BLaER1 (cell line): ENCODE data around the gene KRT81.
"Not testable (repeated sequence)": the region's sequence is repeated elsewhere in the genome, so short reads cannot be mapped to it uniquely, and the experiment has no call there.

Experiments
- H3K27ac ChIP-seq: shearing (Covaris generic); formaldehyde crosslinking; 2 replicates; pipeline ENCODE4 v1.8.1; 2022
- H3K27me3 ChIP-seq: shearing (Covaris generic); formaldehyde crosslinking; 2 replicates; pipeline ENCODE4 v1.8.1; 2022
- H3K36me3 ChIP-seq: shearing (Covaris generic); formaldehyde crosslinking; 2 replicates; pipeline ENCODE4 v1.8.1; 2022
- H3K4me1 ChIP-seq: shearing (Covaris generic); formaldehyde crosslinking; 2 replicates; pipeline ENCODE4 v1.8.1; 2022
- H3K4me2 ChIP-seq: shearing (Covaris generic); formaldehyde crosslinking; 2 replicates; pipeline ENCODE4 v1.8.1; 2022
- H3K4me3 ChIP-seq: shearing (Covaris generic); formaldehyde crosslinking; 2 replicates; pipeline ENCODE4 v1.8.1; 2022
- H3K9ac ChIP-seq: shearing (Covaris generic); formaldehyde crosslinking; 2 replicates; pipeline ENCODE4 v1.8.1; 2022
- H3K9me3 ChIP-seq: shearing (Covaris generic); formaldehyde crosslinking; 2 replicates; pipeline ENCODE4 v1.8.1; 2022
- H4K20me1 ChIP-seq: shearing (Covaris generic); formaldehyde crosslinking; 2 replicates; pipeline ENCODE4 v1.8.1; 2022
- Cebpa-rat ChIP-seq: shearing (Covaris generic); IDR thresholded peaks from 2 replicates; pipeline ENCODE4 v1.8.1; 2022

KRT81 gene

DNA sequence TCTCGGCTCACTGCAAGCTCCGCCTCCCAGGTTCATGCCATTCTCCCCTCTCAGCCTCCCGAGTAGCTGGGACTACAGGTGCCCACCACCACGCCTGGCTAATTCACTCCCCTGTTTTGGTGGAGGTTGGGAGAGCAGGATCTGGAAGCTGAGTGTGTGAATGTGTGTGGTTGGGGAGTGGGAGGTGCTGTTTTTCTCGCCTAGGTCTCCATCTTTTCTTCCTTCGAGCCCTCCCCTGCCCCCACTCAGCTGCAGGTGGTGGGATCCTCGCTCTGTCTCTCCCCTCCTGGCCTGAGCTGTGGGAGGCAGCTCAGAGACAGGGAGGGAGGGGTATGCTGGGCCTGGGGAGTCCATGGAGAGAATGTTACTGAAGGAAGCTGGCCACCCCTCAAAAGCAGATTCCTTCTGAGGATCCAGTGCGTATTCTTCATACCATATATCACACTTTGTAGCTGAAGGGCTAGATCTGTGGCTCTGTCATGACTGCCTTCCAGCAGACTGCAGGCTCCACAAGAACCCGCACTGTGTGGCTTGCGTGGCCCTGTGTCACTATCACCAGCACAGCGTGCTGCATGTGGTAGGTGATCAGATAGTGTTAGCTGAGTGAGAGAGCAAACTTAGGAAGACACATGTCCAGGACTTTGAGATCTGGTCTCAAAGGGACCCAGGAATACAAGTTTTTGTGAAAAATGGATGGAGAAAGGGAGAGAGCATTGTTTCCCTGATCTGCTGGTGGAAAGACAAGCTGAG, 27.1 kb upstream of the KRT81 start:
- H3K9me3 ChIP-seq = no peaks in the 10 kb centered on the region
- no peak overlapping the region for H3K9ac ChIP-seq
- H3K36me3 ChIP-seq = no peaks in the 10 kb centered on the region
- TF ChIP-seq Cebpa-rat = no peak
- H3K4me3 ChIP-seq = no peak overlapping the region
- 0 out of 2 replicates have a peak overlapping the region, but pooled peaks have one; percentile 2 for H3K4me2 ChIP-seq
- H4K20me1 ChIP-seq = no peaks in the 10 kb centered on the region
- no peaks in the 10 kb centered on the region for H3K27me3 ChIP-seq
- peaks cover 7% of the 10 kb centered on the region; the same call in 1 of the 2 replicates for H3K4me1 ChIP-seq
- no peak overlapping the region for H3K27ac ChIP-seq

DNA sequence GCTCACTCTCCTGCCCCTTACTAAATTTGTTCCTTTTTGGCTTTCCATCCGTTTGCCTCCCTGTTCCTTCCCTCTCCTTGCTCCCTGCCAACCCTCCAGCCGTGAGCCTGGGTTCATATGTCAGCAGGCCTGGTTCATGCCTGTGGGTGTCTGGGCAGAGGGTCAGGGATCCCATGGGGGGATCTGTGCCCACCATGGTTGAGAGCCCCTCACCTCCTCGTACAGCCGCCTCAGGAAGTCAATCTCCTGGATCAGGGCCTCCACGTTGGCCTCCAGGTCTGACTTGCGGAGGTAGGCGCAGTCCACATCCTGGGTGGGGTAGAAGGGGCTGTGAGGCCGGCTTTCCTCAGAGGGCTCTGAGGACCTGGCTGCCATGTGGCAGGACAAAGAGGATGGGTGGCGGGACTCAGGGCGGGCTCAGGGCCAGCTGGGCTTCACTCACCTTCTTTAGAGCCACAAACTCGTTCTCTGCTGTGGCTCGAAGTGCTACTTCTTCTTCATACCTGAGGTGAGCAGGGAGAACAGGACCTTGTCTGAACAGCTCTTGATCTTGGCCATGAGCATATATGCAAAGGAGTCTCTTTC, 26.2 kb upstream of the KRT81 start:
- Histone ChIP-seq H3K27ac (no peak overlapping the region), H3K4me3 (no peak overlapping the region), H3K9me3 (no peaks in the 10 kb centered on the region), H3K36me3 (no peaks in the 10 kb centered on the region), H3K27me3 (no peaks in the 10 kb centered on the region), H4K20me1 (no peaks in the 10 kb centered on the region), H3K4me2 (no peak overlapping the region), H3K4me1 (peaks cover 7% of the 10 kb centered on the region; the same call in 1 of the 2 replicates), H3K9ac (no peak overlapping the region)
- no peak for TF ChIP-seq Cebpa-rat

DNA sequence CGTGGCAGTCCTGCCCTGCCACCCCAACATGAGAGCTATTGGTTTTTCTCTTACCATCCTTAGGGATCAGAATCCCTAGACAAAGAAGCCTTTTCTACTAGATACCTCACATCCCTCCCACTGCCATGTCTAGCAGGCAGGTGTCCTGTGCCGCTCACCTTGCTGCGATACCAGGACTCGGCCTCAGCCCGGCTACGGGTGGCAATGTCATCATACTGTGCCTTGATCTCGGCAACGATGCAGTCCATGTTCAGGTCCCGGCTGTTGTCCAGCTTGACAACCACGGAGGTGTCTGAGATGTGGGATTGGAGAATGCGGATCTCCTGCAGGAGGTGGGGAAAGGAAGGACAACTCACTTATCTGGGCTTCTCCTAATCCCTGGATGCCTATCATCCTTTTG, 25.4 kb upstream of the KRT81 start:
- Histone ChIP-seq H3K36me3 (no peaks in the 10 kb centered on the region), H3K9ac (no peak overlapping the region), H3K4me1 (peaks cover 7% of the 10 kb centered on the region; the same call in 1 of the 2 replicates), H3K4me2 (no peak overlapping the region), H3K27me3 (no peaks in the 10 kb centered on the region), H4K20me1 (no peaks in the 10 kb centered on the region), H3K9me3 (no peaks in the 10 kb centered on the region), H3K27ac (no peak overlapping the region), H3K4me3 (no peak overlapping the region)
- no peak for TF ChIP-seq Cebpa-rat

DNA sequence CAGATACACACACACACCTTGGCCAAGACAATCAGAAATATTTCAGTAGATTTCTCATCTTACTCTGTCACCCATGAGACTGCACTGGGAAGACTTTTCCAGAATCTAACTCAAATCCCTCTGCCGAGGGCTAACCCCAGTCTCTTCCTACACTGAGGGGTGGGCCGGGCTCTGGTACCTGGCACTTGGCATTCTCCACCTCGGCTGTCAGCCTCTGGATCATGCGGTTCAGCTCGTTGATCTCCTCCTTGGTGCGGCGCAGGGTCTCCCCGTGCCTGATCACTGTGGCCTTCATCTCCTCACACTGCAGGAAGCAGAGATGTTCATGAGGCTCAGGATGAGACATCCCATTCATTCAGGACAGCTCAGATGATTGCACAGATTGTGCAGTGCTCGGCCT, 25.0 kb upstream of the KRT81 start:
- Histone ChIP-seq H3K4me3 (no peak overlapping the region), H3K27me3 (no peaks in the 10 kb centered on the region; the same call in 1 of the 2 replicates)

DNA sequence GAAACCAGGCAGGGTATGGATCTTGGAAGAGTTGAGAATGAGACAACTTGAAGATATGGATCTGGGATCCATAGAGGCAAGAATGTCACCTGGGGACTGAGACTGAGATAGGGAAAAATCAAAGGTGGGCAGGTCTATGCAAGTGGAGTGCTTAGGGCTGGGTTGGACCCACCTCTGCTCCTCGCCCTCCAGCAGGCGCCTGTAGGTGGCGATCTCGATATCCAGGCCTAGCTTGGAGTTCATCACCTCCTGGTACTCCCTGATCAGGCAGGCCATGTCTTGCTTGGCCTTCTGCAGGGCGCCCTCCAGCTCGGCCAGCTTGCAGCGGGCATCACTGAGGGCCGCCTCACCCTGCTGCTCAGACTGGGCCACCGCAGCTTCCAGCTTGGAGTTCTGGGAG, 24.4 kb upstream of the KRT81 start:
- not testable (repeated sequence) for H3K27ac ChIP-seq, H3K4me2 ChIP-seq, H3K4me3 ChIP-seq, H3K9ac ChIP-seq, H3K27me3 ChIP-seq, H3K4me1 ChIP-seq, H4K20me1 ChIP-seq, H3K9me3 ChIP-seq, H3K36me3 ChIP-seq

More for the DNA sequence above, 25.0 kb upstream of the KRT81 start:
- H3K9me3 ChIP-seq = no peaks in the 10 kb centered on the region
- H3K27ac ChIP-seq = no peak overlapping the region
- no peak overlapping the region for H3K4me2 ChIP-seq
- TF ChIP-seq Cebpa-rat = no peak
- H3K36me3 ChIP-seq = no peaks in the 10 kb centered on the region
- H4K20me1 ChIP-seq = no peaks in the 10 kb centered on the region
- peaks cover 7% of the 10 kb centered on the region; the same call in 1 of the 2 replicates for H3K4me1 ChIP-seq
- H3K9ac ChIP-seq = no peak overlapping the region

DNA sequence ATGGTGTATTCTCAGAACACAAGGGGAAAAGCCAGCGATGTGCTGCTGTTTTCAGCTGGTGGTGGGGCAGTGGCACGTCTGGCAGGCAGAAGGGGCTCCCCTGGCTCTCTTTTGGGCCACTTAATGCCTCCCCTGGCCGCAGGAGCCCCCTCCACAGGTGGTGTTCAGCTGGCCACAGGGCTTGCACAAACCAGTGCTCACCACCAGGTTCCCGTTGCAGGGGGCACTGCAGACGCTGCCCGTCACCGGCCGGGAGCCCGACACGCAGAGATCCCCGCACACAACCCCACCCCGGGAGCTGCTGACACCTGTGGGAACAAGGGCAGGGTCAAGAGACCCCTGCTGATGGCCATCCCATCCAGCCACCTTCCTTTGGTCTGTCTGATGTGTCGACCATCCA, 23.2 kb upstream of the KRT81 start:
- Histone ChIP-seq H3K36me3 (no peaks in the 10 kb centered on the region), H3K4me1 (peaks cover 7% of the 10 kb centered on the region; the same call in 1 of the 2 replicates), H3K4me3 (no peak overlapping the region), H3K4me2 (no peak overlapping the region), H3K27me3 (peaks cover 8% of the 10 kb centered on the region), H4K20me1 (no peaks in the 10 kb centered on the region), H3K27ac (no peak overlapping the region), H3K9me3 (no peaks in the 10 kb centered on the region), H3K9ac (no peak overlapping the region)
- no peak for TF ChIP-seq Cebpa-rat

DNA sequence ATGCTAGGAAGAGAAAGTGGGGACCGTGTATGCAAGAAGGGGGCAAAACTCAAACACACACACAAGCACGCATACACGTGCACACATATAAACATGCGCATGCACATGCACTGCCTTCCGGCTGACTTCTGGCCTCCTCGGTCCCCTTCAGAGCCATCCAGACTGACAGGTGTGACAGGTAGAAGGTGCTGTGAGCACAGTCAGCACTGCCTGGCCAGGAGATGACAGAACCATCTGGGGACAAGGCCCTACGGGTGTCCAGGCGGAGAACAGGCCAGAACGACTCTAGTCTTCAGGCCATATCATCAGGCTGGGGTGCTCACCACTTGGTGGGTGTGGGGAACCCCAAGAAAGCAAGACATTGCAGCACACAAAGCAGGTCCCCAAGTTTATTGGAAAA, 22.6 kb upstream of the KRT81 start:
- peaks cover 14% of the 10 kb centered on the region for H3K27me3 ChIP-seq
- no peak overlapping the region for H3K9ac ChIP-seq
- TF ChIP-seq Cebpa-rat = no peak
- no peak overlapping the region for H3K4me3 ChIP-seq
- no peak overlapping the region for H3K4me2 ChIP-seq
- H3K27ac ChIP-seq = no peak overlapping the region
- no peaks in the 10 kb centered on the region for H4K20me1 ChIP-seq
- no peaks in the 10 kb centered on the region for H3K9me3 ChIP-seq
- no peaks in the 10 kb centered on the region for H3K36me3 ChIP-seq
- H3K4me1 ChIP-seq = peaks cover 5% of the 10 kb centered on the region; the same call in 1 of the 2 replicates

DNA sequence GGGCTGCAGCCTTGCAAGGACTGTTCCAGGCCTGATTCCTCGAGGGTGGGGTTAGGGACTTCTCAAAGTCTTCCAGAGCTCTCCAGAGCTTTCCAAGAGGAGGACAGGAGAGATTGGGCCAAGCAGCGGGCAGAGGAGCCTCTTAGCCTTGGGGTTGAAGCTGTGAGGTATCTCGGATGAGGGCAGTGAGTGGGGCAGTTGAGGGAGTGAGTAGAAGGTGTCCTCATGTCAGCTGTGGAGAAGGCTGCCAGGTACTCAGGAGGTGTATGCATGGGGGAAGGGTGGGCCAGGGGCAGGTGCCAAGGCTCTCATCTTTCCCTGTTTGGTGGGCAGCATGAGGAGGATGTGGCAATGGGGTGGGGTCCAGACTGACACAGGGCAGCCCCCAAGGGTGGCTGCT, 22.1 kb upstream of the KRT81 start:
- Histone ChIP-seq H3K4me3 (no peak overlapping the region), H3K4me1 (peaks cover under 1% of the 10 kb centered on the region; the same call in 1 of the 2 replicates), H3K4me2 (no peak overlapping the region), H3K9ac (no peak overlapping the region), H3K9me3 (no peaks in the 10 kb centered on the region), H3K27me3 (peaks cover 18% of the 10 kb centered on the region), H3K27ac (no peak overlapping the region), H4K20me1 (no peaks in the 10 kb centered on the region), H3K36me3 (no peaks in the 10 kb centered on the region)
- no peak for TF ChIP-seq Cebpa-rat

DNA sequence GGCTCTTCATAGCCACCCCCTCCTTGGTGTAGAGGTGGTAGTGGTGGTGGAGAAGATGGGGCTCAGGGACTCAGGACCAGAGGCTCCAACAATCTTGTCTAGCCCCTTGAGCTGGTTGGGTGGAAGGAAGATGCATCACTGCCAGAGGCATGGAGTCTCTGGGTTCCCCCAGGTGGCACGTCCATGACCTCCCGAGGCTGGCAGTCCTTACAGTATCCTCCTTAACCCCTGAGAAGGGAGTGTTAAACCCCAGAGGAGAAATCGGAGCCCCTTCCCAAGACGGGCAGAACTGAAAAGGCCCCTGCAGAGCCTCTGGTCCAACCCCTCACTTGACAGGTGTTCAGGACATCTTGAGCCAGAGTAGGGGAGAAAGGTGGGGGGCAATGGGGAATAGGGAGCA, 20.8 kb upstream of the KRT81 start:
- no peak for TF ChIP-seq Cebpa-rat

DNA sequence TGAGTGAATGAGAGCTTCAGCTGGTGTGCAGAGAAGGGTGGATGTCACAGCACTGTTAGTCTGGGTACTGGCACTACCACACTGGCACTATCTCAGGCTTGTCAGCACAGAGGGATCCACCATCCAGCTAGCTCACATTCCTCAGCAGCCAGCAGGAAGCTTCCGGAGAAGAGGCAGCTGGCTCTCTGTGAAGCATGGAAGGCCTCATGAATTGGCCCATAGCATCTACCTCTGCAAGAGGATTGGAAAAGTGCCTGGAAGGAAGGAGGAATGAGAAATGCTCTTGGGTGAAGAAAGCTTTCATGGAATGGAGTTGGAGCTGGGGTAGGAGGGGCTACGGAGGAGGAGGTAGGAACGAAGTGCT, 19.9 kb upstream of the KRT81 start:
- no peak for TF ChIP-seq Cebpa-rat

More for the DNA sequence above, 20.8 kb upstream of the KRT81 start:
- Histone ChIP-seq H3K4me2 (no peak overlapping the region), H3K4me3 (no peak overlapping the region), H3K36me3 (no peaks in the 10 kb centered on the region), H3K27ac (no peak overlapping the region), H4K20me1 (no peaks in the 10 kb centered on the region), H3K4me1 (no peaks in the 10 kb centered on the region), H3K9ac (no peak overlapping the region), H3K27me3 (peaks cover 32% of the 10 kb centered on the region), H3K9me3 (no peaks in the 10 kb centered on the region)

More for the DNA sequence above, 19.9 kb upstream of the KRT81 start:
- Histone ChIP-seq H3K4me1 (no peaks in the 10 kb centered on the region), H3K4me2 (no peak overlapping the region), H3K9me3 (no peaks in the 10 kb centered on the region), H3K9ac (no peak overlapping the region), H3K27me3 (peaks cover 40% of the 10 kb centered on the region), H3K36me3 (no peaks in the 10 kb centered on the region), H3K4me3 (no peak overlapping the region), H3K27ac (no peak overlapping the region), H4K20me1 (no peaks in the 10 kb centered on the region)
